ENCODE data around the gene DOCK9. TPM values are rescaled to one million over a fixed set of nuclear protein-coding genes. Genes with fewer than 3 reads are reported as not detected.

Gene DOCK9
- total RNA-seq, 3 donors from 2014 or later, result 25.8 to 34.9 (median 28.4) TPM

GRCh38 chr13:98796798-98797197 is 181.1 kb downstream of the DOCK9 start:
- Mint-ChIP-seq H3K27me3 (ENCODE audit: low read depth) (no peaks in the 10 kb centered on the region), H3K4me3 (no peak overlapping the region), H3K36me3 (ENCODE audit: insufficient read depth) (peaks cover 73% of the 10 kb centered on the region), H3K4me1 (ENCODE audit: low read depth) (no peaks in the 10 kb centered on the region), H3K9me3 (no peaks in the 10 kb centered on the region)
- DNase-seq, result no peak
- ATAC-seq, result no peak

DNA sequence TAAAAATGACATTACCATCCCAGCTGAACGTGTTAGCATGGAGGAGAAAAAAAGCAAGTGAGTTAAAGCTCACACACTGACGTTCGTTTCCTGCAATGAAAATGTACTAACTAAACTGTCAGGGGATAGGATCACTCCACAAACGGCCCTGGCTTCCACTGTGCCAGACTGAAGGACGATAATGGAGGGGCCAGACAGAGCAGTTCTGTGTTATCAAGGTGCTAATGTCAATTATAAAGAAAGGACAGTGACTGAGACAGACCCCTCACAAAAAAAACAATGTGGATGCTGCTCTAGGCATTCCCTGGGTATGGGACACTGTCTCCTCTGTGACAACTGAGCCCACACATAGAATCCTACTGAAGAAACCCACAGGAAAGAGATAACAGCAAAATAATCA is 181.7 kb downstream of the DOCK9 start:
- Mint-ChIP-seq H3K4me1 (ENCODE audit: low read depth) (no peaks in the 10 kb centered on the region), H3K36me3 (ENCODE audit: insufficient read depth) (peaks cover 75% of the 10 kb centered on the region), H3K9me3 (no peaks in the 10 kb centered on the region), H3K27me3 (ENCODE audit: low read depth) (no peaks in the 10 kb centered on the region), H3K4me3 (no peak overlapping the region)
- no peak for DNase-seq
- ATAC-seq, result no peak

GRCh38 chr13:98795220-98795619 is 182.6 kb downstream of the DOCK9 start:
- H3K4me1 Mint-ChIP-seq (ENCODE audit: low read depth), result no peaks in the 10 kb centered on the region
- H3K9me3 Mint-ChIP-seq, result no peaks in the 10 kb centered on the region
- peaks cover 75% of the 10 kb centered on the region for H3K36me3 Mint-ChIP-seq (ENCODE audit: insufficient read depth)
- DNase-seq (no peak), ATAC-seq (no peak)
- H3K27me3 Mint-ChIP-seq (ENCODE audit: low read depth), result no peaks in the 10 kb centered on the region
- no peak overlapping the region for H3K4me3 Mint-ChIP-seq

GRCh38 chr13:98794498-98794897 is 183.4 kb downstream of the DOCK9 start:
- no peak for ATAC-seq
- Mint-ChIP-seq H3K36me3 (ENCODE audit: insufficient read depth) (peaks cover 69% of the 10 kb centered on the region), H3K9me3 (peaks cover 4% of the 10 kb centered on the region)

DNA sequence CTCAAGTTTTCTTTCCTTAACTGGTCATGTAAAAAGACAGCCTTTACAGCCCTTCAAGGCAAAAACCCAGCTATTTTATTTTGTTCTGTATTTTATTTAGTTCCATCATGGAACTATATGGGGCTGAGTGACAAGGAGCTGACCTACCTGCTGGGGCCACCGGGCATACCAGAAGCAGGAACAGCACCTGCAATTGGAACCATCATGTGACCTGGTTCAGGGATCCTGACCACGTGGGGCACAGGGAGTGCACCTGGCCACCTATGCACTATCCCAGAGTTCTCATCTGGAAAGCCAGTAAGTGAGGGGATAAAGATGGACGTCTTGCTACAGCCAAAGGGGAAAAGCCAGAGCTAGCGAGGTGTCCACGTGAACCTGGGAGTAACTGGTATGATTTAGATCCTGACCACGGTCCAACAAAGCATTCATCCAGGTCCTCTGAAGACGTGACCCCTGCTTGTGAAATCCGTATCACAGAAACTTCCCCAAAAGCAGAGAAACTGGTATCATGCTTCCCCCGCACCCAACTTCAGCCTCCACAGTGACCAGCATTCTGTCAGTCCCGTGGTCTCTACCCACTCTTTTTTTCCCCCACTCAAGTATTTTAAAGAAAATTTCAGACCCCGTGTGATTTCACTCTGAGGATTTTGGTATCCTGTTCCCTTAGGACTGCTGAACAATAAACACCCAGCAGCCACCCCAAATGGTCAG is 184.9 kb downstream of the DOCK9 start:
- Mint-ChIP-seq H3K36me3 (ENCODE audit: insufficient read depth) (peaks cover 55% of the 10 kb centered on the region), H3K9me3 (peaks cover 4% of the 10 kb centered on the region), H3K4me1 (ENCODE audit: low read depth) (no peaks in the 10 kb centered on the region), H3K27me3 (ENCODE audit: low read depth) (peaks cover 2% of the 10 kb centered on the region), H3K4me3 (no peak overlapping the region)
- DNase-seq (no peak), ATAC-seq (no peak)

More at GRCh38 chr13:98794498-98794897, 183.4 kb downstream of the DOCK9 start:
- DNase-seq, result no peak
- Mint-ChIP-seq H3K4me1 (ENCODE audit: low read depth) (no peaks in the 10 kb centered on the region), H3K27me3 (ENCODE audit: low read depth) (no peaks in the 10 kb centered on the region), H3K4me3 (no peak overlapping the region)

GRCh38 chr13:98792321-98792720 is 185.5 kb downstream of the DOCK9 start:
- no peak overlapping the region for H3K4me3 Mint-ChIP-seq
- no peak for DNase-seq
- H3K27me3 Mint-ChIP-seq (ENCODE audit: low read depth), result peaks cover 2% of the 10 kb centered on the region
- peaks cover 50% of the 10 kb centered on the region for H3K36me3 Mint-ChIP-seq (ENCODE audit: insufficient read depth)
- H3K9me3 Mint-ChIP-seq, result peaks cover 4% of the 10 kb centered on the region
- ATAC-seq, result no peak
- no peaks in the 10 kb centered on the region for H3K4me1 Mint-ChIP-seq (ENCODE audit: low read depth)

GRCh38 chr13:98791611-98792010 is 186.3 kb downstream of the DOCK9 start:
- Mint-ChIP-seq H3K27me3 (ENCODE audit: low read depth) (peaks cover 2% of the 10 kb centered on the region), H3K4me3 (no peak overlapping the region), H3K4me1 (ENCODE audit: low read depth) (no peaks in the 10 kb centered on the region), H3K36me3 (ENCODE audit: insufficient read depth) (peaks cover 43% of the 10 kb centered on the region), H3K9me3 (peaks cover 4% of the 10 kb centered on the region)
- no peak for ATAC-seq
- DNase-seq, result no peak

- DNase-seq (no peak), ATAC-seq (no peak)
- Mint-ChIP-seq H3K4me1 (ENCODE audit: low read depth) (no peaks in the 10 kb centered on the region), H3K4me3 (no peak overlapping the region), H3K36me3 (ENCODE audit: insufficient read depth) (peaks cover 11% of the 10 kb centered on the region), H3K9me3 (peaks cover 4% of the 10 kb centered on the region), H3K27me3 (ENCODE audit: low read depth) (peaks cover 2% of the 10 kb centered on the region)
Measured at GRCh38 chr13:98787996-98788395, 189.9 kb downstream of the DOCK9 start.

DNA sequence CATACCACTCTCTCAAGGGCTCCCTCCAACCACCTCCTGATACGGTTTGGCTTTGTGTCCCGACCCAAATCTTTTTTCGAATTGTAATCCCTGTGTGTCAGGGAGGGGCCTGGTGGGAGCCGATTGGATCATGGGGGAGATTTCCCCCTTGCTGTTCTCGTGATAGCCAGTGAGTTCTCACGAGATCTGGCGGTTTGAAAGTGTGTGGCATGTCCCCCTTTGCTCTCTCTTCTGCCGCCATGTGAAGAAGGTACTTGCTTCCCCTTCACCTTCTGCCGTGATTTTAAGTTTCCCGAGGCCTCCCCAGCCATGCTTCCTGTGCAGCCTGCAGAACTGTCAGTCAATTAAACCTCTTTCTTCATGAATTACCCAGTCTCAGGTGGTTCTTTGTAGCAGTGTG is 190.7 kb downstream of the DOCK9 start:
- Mint-ChIP-seq H3K4me3 (no peak overlapping the region), H3K27me3 (ENCODE audit: low read depth) (peaks cover 2% of the 10 kb centered on the region), H3K4me1 (ENCODE audit: low read depth) (no peaks in the 10 kb centered on the region), H3K36me3 (ENCODE audit: insufficient read depth) (peaks cover 3% of the 10 kb centered on the region), H3K9me3 (peaks cover 4% of the 10 kb centered on the region)
- ATAC-seq (no peak), DNase-seq (no peak)

GRCh38 chr13:98786023-98786422 is 191.8 kb downstream of the DOCK9 start:
- Mint-ChIP-seq H3K36me3 (ENCODE audit: insufficient read depth) (no peaks in the 10 kb centered on the region), H3K27me3 (ENCODE audit: low read depth) (peaks cover 9% of the 10 kb centered on the region), H3K4me1 (ENCODE audit: low read depth) (no peaks in the 10 kb centered on the region), H3K4me3 (no peak overlapping the region), H3K9me3 (peaks cover 4% of the 10 kb centered on the region)
- no peak for DNase-seq
- ATAC-seq, result no peak

DNA sequence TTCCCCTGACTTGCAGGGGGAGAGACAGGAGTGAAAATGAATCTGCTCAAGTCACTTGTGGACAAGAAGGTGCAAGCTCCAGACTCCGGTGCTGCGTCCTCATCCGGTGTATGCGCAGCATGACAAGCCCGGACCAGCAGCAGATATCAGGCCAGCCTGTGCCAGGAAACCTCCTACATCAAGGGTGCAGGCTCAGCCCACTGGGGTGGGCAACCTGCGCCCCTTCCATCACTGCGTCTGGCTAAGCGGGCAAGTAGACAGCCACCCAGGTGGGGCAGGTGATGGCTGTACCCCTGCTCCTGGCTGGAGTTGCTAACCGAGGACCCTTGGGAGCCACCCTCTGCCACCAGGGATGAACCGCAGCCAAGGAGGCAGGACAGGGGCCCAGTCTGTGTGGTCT is 192.5 kb downstream of the DOCK9 start:
- Mint-ChIP-seq H3K36me3 (ENCODE audit: insufficient read depth) (no peaks in the 10 kb centered on the region), H3K4me1 (ENCODE audit: low read depth) (no peaks in the 10 kb centered on the region), H3K4me3 (no peak overlapping the region), H3K27me3 (ENCODE audit: low read depth) (peaks cover 9% of the 10 kb centered on the region), H3K9me3 (peaks cover 4% of the 10 kb centered on the region)
- ATAC-seq (peak in 1 of 2 donors; percentile 13), DNase-seq (no peak)

DNA sequence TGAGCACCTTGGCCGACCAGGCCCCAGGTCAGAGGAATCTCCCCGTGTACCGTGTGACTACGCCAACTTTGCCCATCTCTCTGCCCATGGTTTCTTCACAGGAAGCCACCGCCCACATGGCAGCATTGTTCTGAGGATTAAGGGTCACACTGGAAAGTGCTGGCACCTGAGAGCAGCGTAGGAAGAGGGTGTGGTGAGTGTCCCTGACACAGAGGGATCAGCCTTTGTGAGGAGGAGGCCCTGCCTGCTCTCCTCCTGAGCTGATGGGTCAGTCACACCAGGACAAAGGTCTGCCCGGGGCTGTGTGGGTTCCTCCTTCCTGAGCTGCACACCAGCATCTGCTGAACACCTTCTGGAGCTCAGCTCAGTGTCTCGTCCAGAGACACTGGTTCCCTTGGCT is 193.2 kb downstream of the DOCK9 start:
- Mint-ChIP-seq H3K9me3 (peaks cover 2% of the 10 kb centered on the region), H3K36me3 (ENCODE audit: insufficient read depth) (no peaks in the 10 kb centered on the region), H3K27me3 (ENCODE audit: low read depth) (peaks cover 9% of the 10 kb centered on the region), H3K4me1 (ENCODE audit: low read depth) (no peaks in the 10 kb centered on the region), H3K4me3 (no peak overlapping the region)
- DNase-seq, result no peak
- ATAC-seq, result no peak

- no peaks in the 10 kb centered on the region for H3K36me3 Mint-ChIP-seq (ENCODE audit: insufficient read depth)
Measured at GRCh38 chr13:98783856-98784478, 193.9 kb downstream of the DOCK9 start.

DNA sequence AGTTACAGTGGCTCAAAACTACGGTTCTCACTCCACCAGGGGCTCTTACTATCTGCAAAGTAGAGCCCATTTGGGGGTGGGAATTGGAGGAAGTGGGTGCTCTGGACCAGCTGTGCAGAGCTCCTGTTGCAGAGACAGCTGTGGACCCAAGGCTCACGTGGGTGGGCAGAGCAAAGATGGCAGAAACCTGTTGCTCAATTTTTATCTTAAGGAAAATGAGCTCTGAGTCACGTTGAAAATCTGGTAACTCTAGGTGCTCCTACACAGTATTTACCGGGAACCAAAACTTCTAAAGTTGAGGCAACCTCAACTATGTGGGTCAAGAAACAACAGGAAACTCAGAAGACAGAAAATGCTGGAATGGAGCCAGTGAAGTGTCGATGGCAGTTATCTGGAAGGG is 195.2 kb downstream of the DOCK9 start:
- no peak for ATAC-seq
- peaks cover 14% of the 10 kb centered on the region for H3K27me3 Mint-ChIP-seq (ENCODE audit: low read depth)
- no peaks in the 10 kb centered on the region for H3K4me1 Mint-ChIP-seq (ENCODE audit: low read depth)
- H3K4me3 Mint-ChIP-seq, result no peak overlapping the region
- DNase-seq, result no peak
- H3K36me3 Mint-ChIP-seq (ENCODE audit: insufficient read depth), result no peaks in the 10 kb centered on the region
- no peaks in the 10 kb centered on the region for H3K9me3 Mint-ChIP-seq

More at GRCh38 chr13:98783856-98784478, 193.9 kb downstream of the DOCK9 start:
- Mint-ChIP-seq H3K9me3 (no peaks in the 10 kb centered on the region), H3K4me1 (ENCODE audit: low read depth) (no peaks in the 10 kb centered on the region), H3K27me3 (ENCODE audit: low read depth) (peaks cover 11% of the 10 kb centered on the region), H3K4me3 (no peak overlapping the region)
- ATAC-seq (no peak), DNase-seq (no peak)

DNA sequence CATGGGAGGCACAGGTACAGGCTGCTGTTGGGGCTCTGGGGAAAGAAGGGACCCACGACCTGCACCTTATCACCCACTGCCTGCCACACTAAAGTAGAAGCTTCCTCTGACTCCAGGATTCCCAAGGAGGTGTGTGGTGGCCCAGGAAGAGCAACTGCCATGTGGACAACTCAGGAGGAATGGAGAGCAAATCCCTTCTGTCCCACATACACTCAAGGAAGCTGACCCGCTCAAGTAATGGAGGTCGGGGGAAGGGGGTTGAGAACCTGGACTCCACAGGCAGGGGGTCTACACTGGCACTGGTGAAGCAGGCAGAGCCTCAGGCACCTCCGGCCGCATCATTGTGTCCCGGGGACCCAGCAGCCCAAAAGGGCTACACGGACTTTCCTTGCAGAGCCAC is 196.0 kb downstream of the DOCK9 start:
- no peaks in the 10 kb centered on the region for H3K36me3 Mint-ChIP-seq (ENCODE audit: insufficient read depth)
- ATAC-seq, result no peak
- DNase-seq, result no peak
- no peaks in the 10 kb centered on the region for H3K4me1 Mint-ChIP-seq (ENCODE audit: low read depth)
- H3K27me3 Mint-ChIP-seq (ENCODE audit: low read depth), result peaks cover 16% of the 10 kb centered on the region
- no peak overlapping the region for H3K4me3 Mint-ChIP-seq
- H3K9me3 Mint-ChIP-seq, result no peaks in the 10 kb centered on the region
